Measurements from ENCODE around the gene MDM2.

The MDM2 gene

GRCh38 chr12:68807576-68808387 is at the start of gene MDM2:
Gene MDM2 (plus strand): TSS chr12:68808177. CDS start chr12:68808478, 301 bp downstream.
- DNase-seq (ENCODE audit: low read depth in 2 of 2), result peak; percentile 91

GRCh38 chr12:68759852-68760251 is 48.1 kb upstream of the MDM2 start:
- DNase-seq (ENCODE audit: low read depth in 2 of 2), result no peak

- no peak for DNase-seq (ENCODE audit: low read depth in 2 of 2)
Measured at GRCh38 chr12:68760806-68761441, 47.1 kb upstream of the MDM2 start.

GRCh38 chr12:68761442-68761812 is 46.5 kb upstream of the MDM2 start:
- DNase-seq (ENCODE audit: low read depth in 2 of 2), result no peak

- DNase-seq (ENCODE audit: low read depth in 2 of 2), result no peak
Measured at GRCh38 chr12:68761901-68762630, 45.9 kb upstream of the MDM2 start.

GRCh38 chr12:68762691-68763090 is 45.3 kb upstream of the MDM2 start:
- DNase-seq (ENCODE audit: low read depth in 2 of 2), result no peak

GRCh38 chr12:68765696-68766095 is 42.3 kb upstream of the MDM2 start:
- no peak for DNase-seq (ENCODE audit: low read depth in 2 of 2)

GRCh38 chr12:68766646-68767045 is 41.3 kb upstream of the MDM2 start:
- DNase-seq (ENCODE audit: low read depth in 2 of 2), result no peak

GRCh38 chr12:68767191-68767590 is 40.8 kb upstream of the MDM2 start:
- DNase-seq (ENCODE audit: low read depth in 2 of 2), result no peak

- no peak for DNase-seq (ENCODE audit: low read depth in 2 of 2)
Measured at GRCh38 chr12:68768431-68768939, 39.5 kb upstream of the MDM2 start.

GRCh38 chr12:68769941-68770340 is 38.0 kb upstream of the MDM2 start:
- no peak for DNase-seq (ENCODE audit: low read depth in 2 of 2)

GRCh38 chr12:68771223-68771925 is 36.6 kb upstream of the MDM2 start:
- DNase-seq (ENCODE audit: low read depth in 2 of 2), result no peak

- no peak for DNase-seq (ENCODE audit: low read depth in 2 of 2)
Measured at GRCh38 chr12:68772714-68773113, 35.3 kb upstream of the MDM2 start.

GRCh38 chr12:68773582-68773981 is 34.4 kb upstream of the MDM2 start:
- no peak for DNase-seq (ENCODE audit: low read depth in 2 of 2)

GRCh38 chr12:68775121-68775630 is 32.8 kb upstream of the MDM2 start:
- no peak for DNase-seq (ENCODE audit: low read depth in 2 of 2)

- no peak for DNase-seq (ENCODE audit: low read depth in 2 of 2)
Measured at GRCh38 chr12:68776976-68777610, 30.9 kb upstream of the MDM2 start.

GRCh38 chr12:68779280-68779679 is 28.7 kb upstream of the MDM2 start:
- DNase-seq (ENCODE audit: low read depth in 2 of 2), result no peak

- DNase-seq (ENCODE audit: low read depth in 2 of 2), result no peak
Measured at GRCh38 chr12:68780731-68781130, 27.2 kb upstream of the MDM2 start.

- no peak for DNase-seq (ENCODE audit: low read depth in 2 of 2)
Measured at GRCh38 chr12:68781728-68782127, 26.2 kb upstream of the MDM2 start.

- DNase-seq (ENCODE audit: low read depth in 2 of 2), result no peak
Measured at GRCh38 chr12:68784015-68784414, 24.0 kb upstream of the MDM2 start.

GRCh38 chr12:68785358-68785757 is 22.6 kb upstream of the MDM2 start:
- no peak for DNase-seq (ENCODE audit: low read depth in 2 of 2)
